ENCODE data around the gene CDA. TPM values are rescaled to one million over a fixed set of nuclear protein-coding genes. Genes with fewer than 3 reads are reported as not detected.

The CDA gene
- total and polyA plus RNA-seq, 2 of the 8 experiments (the other 6 are each of a cell fraction or from before 2014, with no cell fraction given), result 4.4 to 11.3 TPM

DNA sequence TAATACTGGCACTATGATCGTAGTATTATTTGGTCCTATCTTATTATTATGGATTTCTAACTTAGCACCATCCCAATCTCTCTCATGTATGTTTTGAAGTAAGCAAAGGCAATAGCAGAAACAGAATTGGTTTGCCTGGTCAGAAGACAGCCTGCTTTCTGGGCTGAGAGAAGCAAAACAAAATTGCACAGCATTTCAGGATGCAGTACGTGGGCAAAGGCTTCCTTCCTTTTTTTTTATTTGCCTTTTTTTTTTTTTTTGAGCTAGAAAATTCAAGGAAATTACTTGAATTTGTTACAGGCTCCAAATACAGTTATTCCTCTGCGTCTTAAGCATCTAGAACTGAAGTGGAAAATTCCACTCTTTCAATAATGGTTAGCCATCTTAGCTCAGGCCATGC lies 8.8 kb downstream of the CDA start:
- no peak overlapping the region for H3K4me3 ChIP-seq (ENCODE audit: extremely low read depth in 1 of 4, insufficient read depth in 2 of 4, low read depth in 3 of 4, low read length in 4 of 4)
- no peaks in the 10 kb centered on the region; the same call in 1 of the 2 replicates for H3K23me2 ChIP-seq (ENCODE audit: low read depth, low read length)
- no peak overlapping the region for H4K91ac ChIP-seq (replicated peaks; ENCODE audit: insufficient read length, low read length)
- FAIRE-seq (no peak), DNase-seq (ENCODE audit: low read depth in 1 of 2, low spot score in 2 of 2) (no peak)
- no peaks in the 10 kb centered on the region for H3K79me1 ChIP-seq (ENCODE audit: low read depth, low read length)
- H2BK12ac ChIP-seq (ENCODE audit: low read depth, low read length), result no peak overlapping the region
- H3K27me3 ChIP-seq (replicated peaks in 1 of 4; ENCODE audit: control insufficient read depth in 3 of 4, extremely low read depth in 1 of 4, insufficient read depth in 3 of 4, low read length in 3 of 4), result no peaks in the 10 kb centered on the region
- H4K8ac ChIP-seq (ENCODE audit: extremely low read depth, insufficient read depth, low read length), result no peak overlapping the region
- no peak overlapping the region for H4K5ac ChIP-seq (ENCODE audit: insufficient read length, low read depth, low read length)
- H3K36me3 ChIP-seq (ENCODE audit: control insufficient read depth in 2 of 4, insufficient read depth in 4 of 4, low read length in 3 of 4), result no peaks in the 10 kb centered on the region
- no peaks in the 10 kb centered on the region for H3K4me1 ChIP-seq (replicated peaks in 1 of 4; ENCODE audit: control insufficient read depth in 3 of 4, insufficient read depth in 4 of 4, low read length in 3 of 4)
- POLR2A ChIA-PET (ENCODE audit: partially characterized antibody), result no interaction called here
- no peak overlapping the region for H3K14ac ChIP-seq (ENCODE audit: insufficient read length)
- no peak overlapping the region for H2BK20ac ChIP-seq (ENCODE audit: low read length)
- H4K20me1 ChIP-seq (replicated peaks in 1 of 2; ENCODE audit: control insufficient read depth in 1 of 2, insufficient read depth in 2 of 2, low read length in 2 of 2), result no peaks in the 10 kb centered on the region
- no peak overlapping the region for H3K18ac ChIP-seq (ENCODE audit: extremely low read depth, low read length)
- no peak overlapping the region for H2AK5ac ChIP-seq (ENCODE audit: low read depth, low read length)
- no peak overlapping the region for H3K56ac ChIP-seq (replicated peaks; ENCODE audit: insufficient read length, low read depth, low read length)
- H3K23ac ChIP-seq (ENCODE audit: insufficient read length), result no peak overlapping the region
- 86% methylated on average over 3 of the region's 3 CpGs; no CpG with 5 or more reads in 1 of the 2 experiments for WGBS, 2 experiments (ENCODE audit: extremely low coverage in 1 of 2, insufficient coverage in 1 of 2, insufficient read length in 1 of 2, insufficient replicate concordance in 2 of 2, low coverage in 1 of 2, low lambda C conversion rate in 2 of 2, missing lambda C conversion rate in 1 of 2)
- no peak overlapping the region for H3K27ac ChIP-seq (ENCODE audit: low read depth, low read length)
- no peak for TF ChIP-seq CBX5 (IDR thresholded peaks at IDR 0.05; ENCODE audit: low read depth, low read length)
- TF ChIP-seq CEBPB (IDR thresholded peaks at IDR 0.05; ENCODE audit: low read depth, low read length), result no peak
- no peak for TF ChIP-seq SIN3A (conservative IDR thresholded peaks at IDR 0.05 in 1 of 2, IDR thresholded peaks at IDR 0.05 in 1 of 2; ENCODE audit: low read depth in 1 of 2, low read length in 2 of 2)
- no peak for TF ChIP-seq PHF8 (conservative IDR thresholded peaks at IDR 0.05; ENCODE audit: low read depth, low read length)
- no peak for TF ChIP-seq HDAC2 (IDR thresholded peaks at IDR 0.05; ENCODE audit: borderline replicate concordance in 1 of 2, low read depth in 2 of 2, low read length in 2 of 2)
- H3K4me2 ChIP-seq (ENCODE audit: insufficient read depth in 1 of 2, low read depth in 2 of 2, low read length in 2 of 2), result no peak overlapping the region
- H3K4ac ChIP-seq (replicated peaks; ENCODE audit: insufficient read length, low read depth, low read length), result no peak overlapping the region
- no peak overlapping the region for H2BK15ac ChIP-seq (ENCODE audit: low read length)
- H3K79me2 ChIP-seq (ENCODE audit: control insufficient read depth in 1 of 2, insufficient read depth in 2 of 2, low read length in 2 of 2), result no peaks in the 10 kb centered on the region
- CTCF ChIA-PET (ENCODE audit: partially characterized antibody), result interaction anchor here (1.2 to 2.0 kb wide), 3 partner anchors 12 to 32 kb away, joined by 3 to 5 read pairs (median 5); no protein-coding TSS in a partner anchor
- no peaks in the 10 kb centered on the region for H3K9me3 ChIP-seq (ENCODE audit: insufficient read depth in 2 of 2, low read depth in 1 of 2, low read length in 1 of 2)
- no peak overlapping the region for H2AFZ ChIP-seq (ENCODE audit: low read length)
- no peak overlapping the region for H2BK120ac ChIP-seq (replicated peaks; ENCODE audit: low read depth, low read length)
- no peak overlapping the region for H3K9ac ChIP-seq (replicated peaks in 1 of 4; ENCODE audit: extremely low read depth in 1 of 4, low read depth in 3 of 4, low read length in 3 of 4)
- H2BK5ac ChIP-seq (ENCODE audit: low read depth, low read length), result no peak overlapping the region

Measured in H1 (cell line).